GM12801 (cell line): ENCODE results near the gene ITPRIPL1.

ENCODE experiments used
- CTCF ChIP-seq: IDR thresholded peaks from one replicate; pipeline ENCODE4 v1.5.1; 2011; ENCODE audit warnings: control low read depth; ENCODE audit not compliant: insufficient read length; ENCODE audit errors: extremely low read depth

Gene ITPRIPL1

GRCh38 chr2:96325041-96325883, at the start of gene ITPRIPL1:
ITPRIPL1 (plus strand) TSS chr2:96325317; CDS start chr2:96325840, 523 bp downstream.
- TF ChIP-seq CTCF, result no peak

- TF ChIP-seq CTCF, result no peak
Measured at GRCh38 chr2:96276787-96277499, 48.2 kb upstream of the ITPRIPL1 start.

- no peak for TF ChIP-seq CTCF
Measured at GRCh38 chr2:96287273-96287856, 37.8 kb upstream of the ITPRIPL1 start.

- no peak for TF ChIP-seq CTCF
Measured at GRCh38 chr2:96291751-96292150, 33.4 kb upstream of the ITPRIPL1 start.

GRCh38 chr2:96296925-96297324, 28.2 kb upstream of the ITPRIPL1 start:
- TF ChIP-seq CTCF, result no peak

GRCh38 chr2:96301865-96302264, 23.3 kb upstream of the ITPRIPL1 start:
- TF ChIP-seq CTCF, result no peak

- no peak for TF ChIP-seq CTCF
Measured at GRCh38 chr2:96304606-96305005, 20.5 kb upstream of the ITPRIPL1 start.
